Fibroblast of upper back skin (primary cell): ENCODE measurements around the gene DLGAP1.
"Not testable (repeated sequence)": the region's sequence is repeated elsewhere in the genome, so short reads cannot be mapped to it uniquely, and the experiment has no call there.

ENCODE experiments used
- DNase-seq: peaks from one replicate; pipeline ENCODE4 v3.0.0-alpha.2; 2013

DLGAP1 gene

GRCh38 chr18:3709205-3709604 lies 745.9 kb downstream of the DLGAP1 start:
- peak; percentile 24 for DNase-seq

DNA sequence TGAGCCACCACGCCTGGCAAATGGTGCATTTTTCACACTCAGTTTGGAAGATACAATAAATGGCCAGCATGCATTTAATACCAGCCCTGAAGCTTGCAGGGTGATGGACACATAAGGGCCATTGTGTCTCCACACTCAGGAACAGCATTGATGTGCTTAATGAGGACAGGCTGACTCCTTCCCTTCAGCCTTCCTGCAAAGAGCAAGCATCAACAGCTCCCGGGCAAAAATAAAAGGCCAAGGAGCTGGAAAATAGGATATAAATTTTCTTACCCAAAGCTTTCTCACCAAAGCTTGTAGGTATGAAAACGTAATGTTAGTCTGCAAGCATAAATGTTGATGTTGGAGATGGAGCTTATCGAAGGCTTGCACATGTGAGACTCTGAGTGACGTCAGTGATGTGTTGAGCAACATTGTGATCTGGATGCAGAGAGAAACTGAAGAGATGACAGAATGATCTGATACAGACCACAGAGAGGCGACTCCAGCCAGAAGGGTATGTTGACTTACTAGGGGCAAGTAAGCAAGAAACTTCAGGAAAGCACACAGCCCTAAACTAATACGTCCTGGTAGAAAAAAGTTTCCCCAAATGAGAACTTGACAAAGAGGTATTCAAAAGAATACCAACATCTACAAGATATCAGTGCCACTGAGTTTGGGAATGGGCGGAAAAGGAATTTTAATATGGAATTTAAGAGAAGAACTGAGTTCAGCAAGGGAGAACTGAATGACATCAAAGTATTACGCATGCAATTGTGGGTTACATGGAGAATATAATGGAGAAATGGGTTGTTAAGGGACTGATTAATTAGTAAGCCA lies 748.6 kb downstream of the DLGAP1 start:
- no peak for DNase-seq

- DNase-seq = peak; percentile 39
These were observed 750.4 kb downstream of the DLGAP1 start for GRCh38 chr18:3704556-3705344.

DNA sequence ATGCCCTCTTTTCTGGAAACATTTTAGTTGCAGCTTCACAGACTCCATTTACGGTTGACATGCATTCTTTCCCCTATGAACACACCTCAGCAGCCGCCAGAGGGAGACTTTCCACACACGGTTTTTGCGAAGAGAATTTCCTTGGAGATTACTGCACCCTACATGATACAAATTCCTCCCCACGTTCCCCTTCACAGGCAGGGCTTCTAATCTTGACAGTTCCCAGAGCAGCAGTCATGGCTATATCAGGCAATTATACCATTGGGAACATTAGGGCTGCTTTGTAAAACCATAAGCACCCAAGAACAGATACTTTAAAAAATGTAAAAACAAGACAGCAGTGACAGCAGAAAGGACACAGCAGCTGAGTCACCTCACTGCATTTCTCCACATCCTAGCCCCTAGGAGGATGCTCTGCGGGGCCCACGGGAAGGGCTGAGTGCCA lies 751.4 kb downstream of the DLGAP1 start:
- DNase-seq = peak; percentile 74

DNA sequence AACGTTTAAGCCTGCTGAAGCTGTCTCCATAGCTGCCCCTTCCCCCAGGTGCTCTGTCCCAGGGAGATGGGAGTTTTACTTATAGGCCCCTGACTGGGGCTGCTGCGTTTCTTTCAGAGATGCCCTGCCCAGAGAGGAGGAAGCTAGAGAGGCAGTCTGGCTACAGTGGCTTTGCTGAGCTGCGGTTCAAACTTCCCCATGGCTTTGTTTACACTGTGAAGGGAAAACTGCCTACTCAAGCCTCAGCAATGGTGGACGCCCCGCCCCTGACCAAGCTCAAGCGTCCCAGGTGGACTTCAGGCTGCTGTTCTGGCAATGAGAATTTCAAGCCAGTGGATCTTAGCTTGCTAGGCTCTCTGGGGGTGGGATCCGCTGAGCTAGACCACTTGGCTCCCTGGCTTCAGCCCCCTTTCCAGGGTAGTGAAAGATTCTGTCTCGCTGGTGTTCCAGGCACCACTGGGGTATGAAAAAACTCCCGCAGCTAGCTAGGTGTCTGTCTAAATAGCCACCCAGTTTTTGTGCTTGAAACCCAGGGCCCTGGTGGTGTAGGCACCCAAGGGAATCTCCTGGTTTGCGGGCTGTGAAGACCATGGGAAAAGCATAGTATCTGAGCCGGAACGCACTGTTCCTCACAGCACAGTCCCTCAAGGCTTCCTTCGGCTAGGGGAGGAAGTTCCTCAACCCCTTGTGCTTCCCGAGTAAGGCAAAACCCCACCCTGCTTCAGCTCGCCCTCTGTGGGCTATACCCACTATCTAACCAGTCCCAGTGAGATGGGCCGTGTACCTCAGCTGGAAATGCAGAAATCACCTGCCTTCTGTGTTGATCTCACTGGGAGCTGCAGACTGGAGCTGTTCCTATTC lies 755.2 kb downstream of the DLGAP1 start:
- not testable (repeated sequence) for DNase-seq

DNA sequence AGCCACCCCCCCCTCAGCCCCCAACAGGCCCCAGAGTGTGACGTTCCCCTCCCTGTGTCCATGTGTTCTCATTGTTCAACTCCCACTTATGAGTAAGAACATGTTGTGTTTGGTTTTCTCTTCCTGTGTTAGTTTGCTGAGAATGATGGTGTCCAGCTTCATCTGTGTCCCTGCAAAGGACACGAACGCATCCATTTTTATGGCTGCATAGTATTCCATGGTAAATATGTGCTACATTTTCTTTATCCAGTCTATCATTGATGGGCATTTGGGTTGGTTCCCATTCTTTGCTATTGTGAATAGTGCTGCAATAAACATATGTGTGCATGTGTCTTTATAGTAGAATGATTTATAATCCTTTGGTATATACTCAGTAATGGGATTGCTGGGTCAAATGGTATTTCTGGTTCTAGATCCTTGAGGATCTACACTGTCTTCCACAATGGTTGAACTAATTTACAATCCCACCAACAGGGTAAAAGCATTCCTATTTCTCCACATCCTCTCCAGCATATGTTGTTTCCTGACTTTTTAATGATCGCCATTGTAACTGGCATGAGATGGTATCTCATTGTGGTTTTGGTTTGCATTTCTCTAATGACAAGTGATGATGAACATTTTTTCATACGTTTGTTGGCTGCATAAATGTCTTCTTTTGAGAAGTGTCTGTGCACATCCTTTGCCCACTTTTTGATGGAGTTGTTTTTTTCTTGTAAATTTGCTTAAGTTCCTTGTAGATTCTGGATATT lies 760.9 kb downstream of the DLGAP1 start:
- not testable (repeated sequence) for DNase-seq

GRCh38 chr18:3693410-3693809 lies 761.7 kb downstream of the DLGAP1 start:
- DNase-seq = no peak

DNA sequence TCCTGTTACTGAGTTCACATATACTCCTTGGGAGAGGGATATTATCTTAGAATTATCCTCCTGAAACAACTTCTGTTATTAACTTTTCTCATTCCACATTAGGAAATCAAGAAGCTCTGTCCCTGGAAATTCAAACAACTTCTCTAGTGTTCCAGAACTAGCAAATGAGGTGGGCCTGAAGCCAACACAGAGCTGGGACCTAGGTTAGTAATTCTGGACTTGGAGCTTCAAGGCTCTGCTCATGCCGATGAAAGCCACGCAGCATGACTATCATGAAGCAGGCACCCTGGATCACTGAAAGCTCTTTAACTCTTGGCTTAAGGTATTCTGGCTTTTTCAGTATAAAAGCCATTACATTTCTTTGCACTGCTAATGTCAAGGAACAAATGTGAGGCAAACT lies 762.4 kb downstream of the DLGAP1 start:
- DNase-seq = no peak

GRCh38 chr18:3692113-3692621 lies 762.9 kb downstream of the DLGAP1 start:
- no peak for DNase-seq

- DNase-seq = no peak
These were observed 763.4 kb downstream of the DLGAP1 start for GRCh38 chr18:3691705-3692104.

DNA sequence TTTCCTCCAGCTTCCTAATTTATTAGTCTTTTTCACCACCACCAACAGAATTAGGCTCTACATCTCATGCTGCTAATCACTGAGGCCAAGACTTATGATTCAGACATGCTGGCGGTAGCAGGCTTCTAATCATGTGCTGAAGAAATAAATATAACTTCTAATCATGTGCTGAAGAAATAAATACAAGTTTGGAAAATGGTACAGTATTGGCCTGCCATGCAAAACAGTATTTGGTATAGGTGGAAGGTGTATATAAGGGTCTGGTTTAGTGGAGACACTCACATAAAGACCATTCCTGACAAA lies 764.4 kb downstream of the DLGAP1 start:
- no peak for DNase-seq

- no peak for DNase-seq
These were observed 764.9 kb downstream of the DLGAP1 start for GRCh38 chr18:3689986-3690763.

DNA sequence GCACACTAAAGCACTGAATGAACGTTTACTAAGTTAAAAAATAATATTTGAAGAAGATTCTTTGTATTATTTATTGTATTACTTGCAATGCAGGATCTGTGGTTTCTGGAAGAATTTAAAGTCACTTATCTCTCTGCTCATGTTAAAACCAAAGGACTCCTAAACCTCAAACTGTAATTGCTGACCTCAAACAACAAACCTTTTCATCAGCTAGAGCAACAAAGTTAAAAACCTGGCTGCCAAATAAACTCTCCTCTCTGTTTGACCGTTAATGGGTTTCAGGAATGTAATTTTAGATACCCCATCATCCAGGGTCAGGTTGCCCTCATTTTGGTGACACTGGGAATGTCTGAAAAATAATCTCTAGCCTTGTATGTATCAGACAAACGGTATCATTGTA lies 766.0 kb downstream of the DLGAP1 start:
- DNase-seq = no peak

- peak; percentile 100 for DNase-seq
These were observed 766.4 kb downstream of the DLGAP1 start for GRCh38 chr18:3688690-3689089.

GRCh38 chr18:3683483-3683882 lies 771.6 kb downstream of the DLGAP1 start:
- no peak for DNase-seq

GRCh38 chr18:3682061-3682460 lies 773.0 kb downstream of the DLGAP1 start:
- DNase-seq = no peak

GRCh38 chr18:3679241-3679640 lies 775.9 kb downstream of the DLGAP1 start:
- DNase-seq = no peak

- DNase-seq = no peak
These were observed 779.1 kb downstream of the DLGAP1 start for GRCh38 chr18:3675994-3676393.

GRCh38 chr18:3675446-3675845 lies 779.7 kb downstream of the DLGAP1 start:
- DNase-seq = peak; percentile 43

- no peak for DNase-seq
These were observed 783.9 kb downstream of the DLGAP1 start for GRCh38 chr18:3671176-3671575.

- DNase-seq = no peak
These were observed 785.7 kb downstream of the DLGAP1 start for GRCh38 chr18:3669376-3669775.
